Measurements from ENCODE around the gene PCNT. TPM values are rescaled to one million over a fixed set of nuclear protein-coding genes. Genes with fewer than 3 reads are reported as not detected.

Gene PCNT, protein sequence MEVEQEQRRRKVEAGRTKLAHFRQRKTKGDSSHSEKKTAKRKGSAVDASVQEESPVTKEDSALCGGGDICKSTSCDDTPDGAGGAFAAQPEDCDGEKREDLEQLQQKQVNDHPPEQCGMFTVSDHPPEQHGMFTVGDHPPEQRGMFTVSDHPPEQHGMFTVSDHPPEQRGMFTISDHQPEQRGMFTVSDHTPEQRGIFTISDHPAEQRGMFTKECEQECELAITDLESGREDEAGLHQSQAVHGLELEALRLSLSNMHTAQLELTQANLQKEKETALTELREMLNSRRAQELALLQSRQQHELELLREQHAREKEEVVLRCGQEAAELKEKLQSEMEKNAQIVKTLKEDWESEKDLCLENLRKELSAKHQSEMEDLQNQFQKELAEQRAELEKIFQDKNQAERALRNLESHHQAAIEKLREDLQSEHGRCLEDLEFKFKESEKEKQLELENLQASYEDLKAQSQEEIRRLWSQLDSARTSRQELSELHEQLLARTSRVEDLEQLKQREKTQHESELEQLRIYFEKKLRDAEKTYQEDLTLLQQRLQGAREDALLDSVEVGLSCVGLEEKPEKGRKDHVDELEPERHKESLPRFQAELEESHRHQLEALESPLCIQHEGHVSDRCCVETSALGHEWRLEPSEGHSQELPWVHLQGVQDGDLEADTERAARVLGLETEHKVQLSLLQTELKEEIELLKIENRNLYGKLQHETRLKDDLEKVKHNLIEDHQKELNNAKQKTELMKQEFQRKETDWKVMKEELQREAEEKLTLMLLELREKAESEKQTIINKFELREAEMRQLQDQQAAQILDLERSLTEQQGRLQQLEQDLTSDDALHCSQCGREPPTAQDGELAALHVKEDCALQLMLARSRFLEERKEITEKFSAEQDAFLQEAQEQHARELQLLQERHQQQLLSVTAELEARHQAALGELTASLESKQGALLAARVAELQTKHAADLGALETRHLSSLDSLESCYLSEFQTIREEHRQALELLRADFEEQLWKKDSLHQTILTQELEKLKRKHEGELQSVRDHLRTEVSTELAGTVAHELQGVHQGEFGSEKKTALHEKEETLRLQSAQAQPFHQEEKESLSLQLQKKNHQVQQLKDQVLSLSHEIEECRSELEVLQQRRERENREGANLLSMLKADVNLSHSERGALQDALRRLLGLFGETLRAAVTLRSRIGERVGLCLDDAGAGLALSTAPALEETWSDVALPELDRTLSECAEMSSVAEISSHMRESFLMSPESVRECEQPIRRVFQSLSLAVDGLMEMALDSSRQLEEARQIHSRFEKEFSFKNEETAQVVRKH (N-terminal part only)
- total RNA-seq (2021), result 39.6 and 40.6 TPM in 2 replicates
- long read RNA-seq, partial matches to known transcripts, result 174 of 201 reads
- long read RNA-seq, other reads (novel, unspliced or antisense), result 27 of 201 reads

DNA sequence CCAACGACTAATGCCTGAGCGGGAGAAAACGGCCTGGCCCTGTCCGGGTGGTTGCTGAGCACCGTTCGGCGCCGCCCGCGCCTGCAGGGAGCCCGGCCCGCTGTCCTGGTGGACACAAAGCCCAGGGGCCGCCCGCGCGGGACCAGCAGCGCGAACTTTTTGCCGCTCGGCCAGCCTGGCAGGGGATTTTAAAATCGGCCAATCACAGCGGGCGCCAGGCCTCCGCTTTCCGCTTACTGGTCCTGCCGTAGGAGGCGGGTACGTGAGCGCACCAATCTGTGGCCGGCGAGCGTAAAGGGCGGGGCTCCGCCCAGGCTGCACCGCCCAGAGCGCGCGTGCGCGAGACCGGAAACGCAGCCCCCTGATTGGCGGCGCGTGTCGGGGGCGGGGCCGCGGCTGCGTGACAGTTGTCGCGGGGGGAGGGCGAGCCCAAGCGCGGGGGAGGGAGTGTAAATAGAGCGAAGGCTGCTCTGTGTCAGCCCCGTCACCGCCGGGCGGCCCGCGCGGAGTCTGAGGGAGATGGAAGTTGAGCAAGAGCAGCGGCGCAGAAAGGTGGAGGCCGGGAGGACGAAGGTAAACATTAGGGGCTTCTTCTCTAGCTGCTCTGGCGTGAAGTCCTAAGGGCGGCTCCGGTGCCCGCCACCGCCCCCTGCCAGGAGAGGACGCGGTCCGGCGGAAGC lies at the start of gene PCNT, which contains the start of gene C21orf58:
Gene PCNT, plus strand, starts transcription at position 447 of the 680 bp plus-strand sequence. Its CDS starts 73 bp downstream, at position 520.
Gene C21orf58, minus strand, starts transcription at position 161 of the 680 bp plus-strand sequence. CDS start 1,132 bp downstream, outside the sequence.
- H2BK20ac ChIP-seq (ENCODE audit: low read depth, low read length, poor library complexity, severe bottlenecking), result no peak within 1 kb of the TSS
- H2AFZ ChIP-seq (ENCODE audit: low read length), result no peak within 1 kb of the TSS
- peaks cover 32 to 47% (median 40%) of the 10 kb centered on the region in 3 experiments for H3K36me3 Mint-ChIP-seq (ENCODE audit: insufficient read depth in 1 of 3, low read depth in 3 of 3)
- H3K4ac ChIP-seq (ENCODE audit: low read depth, low read length), result peak within 1 kb of the TSS; percentile 22; the same call in 1 of the 2 replicates
- no peaks in the 10 kb centered on the region for H3K9me3 Mint-ChIP-seq
- H3K27me3 Mint-ChIP-seq (ENCODE audit: low read depth), result no peaks in the 10 kb centered on the region
- no peak within 1 kb of the TSS for H2BK15ac ChIP-seq (ENCODE audit: low read depth, low read length)
- H2BK12ac ChIP-seq (ENCODE audit: insufficient read length, low read depth, low read length), result no peak within 1 kb of the TSS
- peak within 1 kb of the TSS; percentile 74 for H2BK120ac ChIP-seq (ENCODE audit: low read depth, low read length, poor library complexity, severe bottlenecking)
- H2BK5ac ChIP-seq (ENCODE audit: insufficient read length, low read length), result no peak within 1 kb of the TSS
- TF ChIP-seq, protein P1, sequence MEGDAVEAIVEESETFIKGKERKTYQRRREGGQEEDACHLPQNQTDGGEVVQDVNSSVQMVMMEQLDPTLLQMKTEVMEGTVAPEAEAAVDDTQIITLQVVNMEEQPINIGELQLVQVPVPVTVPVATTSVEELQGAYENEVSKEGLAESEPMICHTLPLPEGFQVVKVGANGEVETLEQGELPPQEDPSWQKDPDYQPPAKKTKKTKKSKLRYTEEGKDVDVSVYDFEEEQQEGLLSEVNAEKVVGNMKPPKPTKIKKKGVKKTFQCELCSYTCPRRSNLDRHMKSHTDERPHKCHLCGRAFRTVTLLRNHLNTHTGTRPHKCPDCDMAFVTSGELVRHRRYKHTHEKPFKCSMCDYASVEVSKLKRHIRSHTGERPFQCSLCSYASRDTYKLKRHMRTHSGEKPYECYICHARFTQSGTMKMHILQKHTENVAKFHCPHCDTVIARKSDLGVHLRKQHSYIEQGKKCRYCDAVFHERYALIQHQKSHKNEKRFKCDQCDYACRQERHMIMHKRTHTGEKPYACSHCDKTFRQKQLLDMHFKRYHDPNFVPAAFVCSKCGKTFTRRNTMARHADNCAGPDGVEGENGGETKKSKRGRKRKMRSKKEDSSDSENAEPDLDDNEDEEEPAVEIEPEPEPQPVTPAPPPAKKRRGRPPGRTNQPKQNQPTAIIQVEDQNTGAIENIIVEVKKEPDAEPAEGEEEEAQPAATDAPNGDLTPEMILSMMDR (conservative IDR thresholded peaks at IDR 0.05), result no peak
- peaks cover 7% of the 10 kb centered on the region; the same call in 1 of the 2 replicates for H3K4me1 ChIP-seq (ENCODE audit: insufficient read depth, low read length)
- no peak within 1 kb of the TSS for H4K91ac ChIP-seq (ENCODE audit: insufficient read length, low read depth, low read length)
- H3K23me2 ChIP-seq (ENCODE audit: insufficient read length, low read depth, low read length, poor library complexity, severe bottlenecking), result peaks cover 17% of the 10 kb centered on the region
- H3K27ac ChIP-seq (ENCODE audit: insufficient read length, low read depth, low read length), result peak within 1 kb of the TSS; percentile 69
- no peak within 1 kb of the TSS for H3K23ac ChIP-seq (ENCODE audit: insufficient read length, low read depth, low read length)
- H3K27ac Mint-ChIP-seq, result peak within 1 kb of the TSS; percentile 98 to 99 (median 99)
- peak within 1 kb of the TSS; percentile 94 for H3K14ac ChIP-seq (ENCODE audit: insufficient read depth, low read length)
- H3K9ac ChIP-seq (ENCODE audit: extremely low read depth, insufficient read length, low read length), result peak within 1 kb of the TSS; percentile 96
- H4K5ac ChIP-seq (ENCODE audit: insufficient read length, low read depth, low read length), result peak within 1 kb of the TSS; percentile 79
- peaks cover 31 to 35% of the 10 kb centered on the region in 2 experiments for H3K4me1 Mint-ChIP-seq
- H3K9me3 ChIP-seq (ENCODE audit: control insufficient read depth, low read depth, low read length), result no peaks in the 10 kb centered on the region
- DNase-seq, result peak; percentile 97
- H4K20me1 ChIP-seq (ENCODE audit: control insufficient read depth, insufficient read depth, insufficient read length), result no peaks in the 10 kb centered on the region
- H3K4me3 Mint-ChIP-seq, result peak within 1 kb of the TSS; percentile 94 to 98
- H3T11ph ChIP-seq (ENCODE audit: low read length), result no peak within 1 kb of the TSS
- H3K79me1 ChIP-seq (ENCODE audit: insufficient read depth, low read depth, low read length, poor library complexity, severe bottlenecking), result peaks cover 2% of the 10 kb centered on the region
- peak within 1 kb of the TSS; percentile 84 for H3K18ac ChIP-seq (ENCODE audit: insufficient read length, low read depth, low read length)
- no peaks in the 10 kb centered on the region for H3K27me3 ChIP-seq (ENCODE audit: insufficient read depth, low read length)
- no CpG with 5 or more reads among the region's 76 CpGs for WGBS (ENCODE audit: extremely low coverage, insufficient read length, low lambda C conversion rate)
- H3K56ac ChIP-seq (ENCODE audit: insufficient read length, low read depth, low read length), result no peak within 1 kb of the TSS
- H3K4me2 ChIP-seq (ENCODE audit: insufficient read depth, insufficient read length, low read length), result peak within 1 kb of the TSS; percentile 97
- H3K79me2 ChIP-seq (ENCODE audit: insufficient read depth, low read length), result peaks cover 15% of the 10 kb centered on the region; the same call in 1 of the 2 replicates
- H4K8ac ChIP-seq (replicated peaks; ENCODE audit: insufficient read length, low read depth, low read length), result no peak within 1 kb of the TSS
- H2AK5ac ChIP-seq (ENCODE audit: insufficient read length, low read length), result no peak within 1 kb of the TSS

Data from H9 (cell line).